Stomach smooth muscle (tissue), 2 donors: ENCODE measurements around the gene CIAO1.
"Not testable (repeated sequence)": the region's sequence is repeated elsewhere in the genome, so short reads cannot be mapped to it uniquely, and the experiment has no call there.

Experiments
- H3K27ac ChIP-seq: one replicate; pipeline ENCODE4 v1.7.0; 2013; ENCODE audit warnings: mild to moderate bottlenecking, low read length, inconsistent platforms
- H3K27me3 ChIP-seq, 2 donors: one replicate each; pipeline ENCODE4 v1.7.0; 2013; ENCODE audit warnings: low read length in 2 of 2; ENCODE audit not compliant: insufficient read depth in 2 of 2, control insufficient read depth in 1 of 2
- H3K36me3 ChIP-seq, 2 donors: one replicate each; pipeline ENCODE4 v1.7.0; 2013; ENCODE audit warnings: low read length in 2 of 2; ENCODE audit not compliant: control insufficient read depth in 2 of 2, insufficient read depth in 2 of 2
- H3K4me1 ChIP-seq: one replicate; pipeline ENCODE4 v1.7.0; 2013; ENCODE audit warnings: low read length; ENCODE audit not compliant: control insufficient read depth, insufficient read depth
- H3K4me3 ChIP-seq, 2 donors: one replicate each; pipeline ENCODE4 v1.7.0; 2013; ENCODE audit warnings: low read length in 2 of 2
- H3K9ac ChIP-seq, 2 donors: one replicate each; pipeline ENCODE4 v1.7.0; 2013; ENCODE audit warnings: low read length in 2 of 2, mild to moderate bottlenecking in 1 of 2
- H3K9me3 ChIP-seq, 2 donors: one replicate each; pipeline ENCODE4 v1.7.0; 2013; ENCODE audit warnings: low read length in 2 of 2; ENCODE audit not compliant: control insufficient read depth in 2 of 2
- donor health status: healthy.
- donor health status: Pancreatic carcinoma.

Gene CIAO1

DNA sequence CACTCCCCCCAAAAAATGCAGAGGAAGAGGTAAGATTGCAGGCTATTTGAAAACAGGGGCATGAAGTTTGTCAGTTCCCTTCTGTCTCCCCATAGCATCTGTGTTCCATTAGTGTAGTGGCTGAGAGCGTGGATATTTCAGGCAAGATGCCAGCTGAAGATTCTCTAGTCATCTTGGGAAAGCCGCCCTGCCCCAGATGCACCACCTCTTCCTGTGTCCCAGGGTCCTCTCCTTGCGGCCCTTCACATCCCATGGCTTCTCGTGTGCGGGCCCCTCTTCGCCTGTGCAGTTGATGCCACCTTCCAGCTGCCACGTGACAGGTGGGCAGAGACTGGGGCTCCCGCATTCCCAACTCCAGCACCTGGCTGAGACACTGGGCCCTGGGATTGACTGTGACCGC lies 16.4 kb upstream of the CIAO1 start:
- no peak overlapping the region for H3K27ac ChIP-seq
- no peak overlapping the region for H3K4me3 ChIP-seq

DNA sequence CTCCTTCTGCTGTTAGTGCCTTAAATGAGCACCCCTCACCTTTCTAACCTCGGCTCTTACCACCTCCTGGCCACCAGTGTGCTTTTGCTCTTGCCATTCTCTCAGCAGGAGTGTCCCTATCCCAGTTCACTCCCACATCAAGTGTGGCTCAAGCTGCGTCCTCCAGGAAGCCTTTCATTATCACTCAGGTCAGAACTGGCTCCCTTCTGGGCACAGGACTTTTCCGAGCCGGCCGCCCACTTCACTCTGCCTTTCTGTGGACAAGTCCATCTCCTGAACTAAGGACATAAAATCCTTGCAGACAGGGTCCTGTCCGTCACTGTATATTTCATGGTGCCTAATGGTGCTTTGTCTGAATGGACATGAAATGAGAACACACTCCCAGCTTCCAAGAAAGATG lies 15.8 kb upstream of the CIAO1 start:
- Histone ChIP-seq H3K36me3 (peaks cover 30 to 38% of the 10 kb centered on the region in 2 donors), H3K27ac (no peak overlapping the region), H3K27me3 (no peaks in the 10 kb centered on the region), H3K4me3 (no peak overlapping the region), H3K4me1 (peaks cover 20% of the 10 kb centered on the region), H3K9me3 (no peaks in the 10 kb centered on the region), H3K9ac (no peak overlapping the region)

More for the DNA sequence above, 16.4 kb upstream of the CIAO1 start:
- Histone ChIP-seq H3K9me3 (no peaks in the 10 kb centered on the region), H3K9ac (no peak overlapping the region), H3K4me1 (peaks cover 20% of the 10 kb centered on the region), H3K36me3 (peaks cover 25 to 33% of the 10 kb centered on the region in 2 donors), H3K27me3 (no peaks in the 10 kb centered on the region)

- peaks cover 20% of the 10 kb centered on the region for H3K4me1 ChIP-seq
- no peak overlapping the region for H3K9ac ChIP-seq
- no peak overlapping the region for H3K4me3 ChIP-seq
- no peaks in the 10 kb centered on the region for H3K9me3 ChIP-seq
- peaks cover 34 to 40% of the 10 kb centered on the region in 2 donors for H3K36me3 ChIP-seq
- H3K27ac ChIP-seq = no peak overlapping the region
- H3K27me3 ChIP-seq = no peaks in the 10 kb centered on the region
Observed at GRCh38 chr2:96251721-96252292, 14.2 kb upstream of the CIAO1 start.

DNA sequence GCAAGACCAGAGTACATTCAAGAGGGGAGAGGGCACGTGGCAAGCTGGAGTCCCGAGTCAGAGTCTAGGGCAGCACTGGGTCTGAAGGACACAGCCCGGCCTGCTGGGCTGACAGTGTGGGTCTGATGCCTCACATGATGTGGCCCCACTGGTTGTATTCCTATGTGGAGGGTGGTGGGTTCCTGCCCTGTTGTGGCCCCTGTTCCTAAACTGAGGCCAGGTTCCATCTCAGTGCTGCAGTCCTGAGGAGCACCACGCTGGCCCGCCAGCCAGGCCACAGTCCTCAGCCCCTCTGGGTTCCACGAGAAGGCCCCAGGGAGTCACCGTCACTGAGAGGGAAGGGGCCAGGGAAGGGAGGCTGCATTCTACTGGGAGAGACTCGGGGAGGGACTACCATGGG lies 13.5 kb upstream of the CIAO1 start:
- Histone ChIP-seq H3K9ac (no peak overlapping the region), H3K36me3 (peaks cover 34 to 40% of the 10 kb centered on the region in 2 donors), H3K4me1 (peaks cover 20% of the 10 kb centered on the region), H3K27ac (no peak overlapping the region), H3K9me3 (no peaks in the 10 kb centered on the region), H3K27me3 (no peaks in the 10 kb centered on the region), H3K4me3 (no peak overlapping the region)

DNA sequence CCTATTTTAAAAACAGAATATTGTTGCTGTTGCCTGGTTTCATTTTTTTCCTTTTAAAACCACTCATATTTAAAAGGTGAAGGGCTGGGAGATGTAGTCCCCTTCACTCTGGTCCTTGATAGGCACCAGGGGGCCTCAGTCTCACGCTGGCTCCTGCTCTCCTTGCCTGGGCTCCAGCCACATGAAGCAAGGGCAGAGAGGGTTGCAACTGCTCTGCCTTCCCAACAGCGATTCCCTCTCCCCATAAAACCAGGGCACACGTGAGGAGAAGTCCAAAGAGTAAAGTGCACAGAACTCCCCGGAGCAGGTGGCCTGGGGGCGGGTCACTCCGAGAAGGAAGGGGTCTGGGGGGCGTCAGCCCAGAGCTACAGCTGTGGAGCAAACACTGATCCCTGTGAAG lies 13.0 kb upstream of the CIAO1 start:
- Histone ChIP-seq H3K36me3 (peaks cover 34 to 40% of the 10 kb centered on the region in 2 donors), H3K9ac (no peak overlapping the region), H3K4me3 (no peak overlapping the region), H3K27me3 (no peaks in the 10 kb centered on the region), H3K9me3 (no peaks in the 10 kb centered on the region), H3K27ac (no peak overlapping the region), H3K4me1 (peaks cover 22% of the 10 kb centered on the region)

GRCh38 chr2:96254571-96254970 lies 11.5 kb upstream of the CIAO1 start:
- Histone ChIP-seq H3K27me3 (no peaks in the 10 kb centered on the region), H3K9me3 (no peaks in the 10 kb centered on the region), H3K4me3 (no peak overlapping the region), H3K27ac (no peak overlapping the region), H3K9ac (no peak overlapping the region), H3K4me1 (peaks cover 33% of the 10 kb centered on the region), H3K36me3 (peaks cover 38 to 47% of the 10 kb centered on the region in 2 donors)

DNA sequence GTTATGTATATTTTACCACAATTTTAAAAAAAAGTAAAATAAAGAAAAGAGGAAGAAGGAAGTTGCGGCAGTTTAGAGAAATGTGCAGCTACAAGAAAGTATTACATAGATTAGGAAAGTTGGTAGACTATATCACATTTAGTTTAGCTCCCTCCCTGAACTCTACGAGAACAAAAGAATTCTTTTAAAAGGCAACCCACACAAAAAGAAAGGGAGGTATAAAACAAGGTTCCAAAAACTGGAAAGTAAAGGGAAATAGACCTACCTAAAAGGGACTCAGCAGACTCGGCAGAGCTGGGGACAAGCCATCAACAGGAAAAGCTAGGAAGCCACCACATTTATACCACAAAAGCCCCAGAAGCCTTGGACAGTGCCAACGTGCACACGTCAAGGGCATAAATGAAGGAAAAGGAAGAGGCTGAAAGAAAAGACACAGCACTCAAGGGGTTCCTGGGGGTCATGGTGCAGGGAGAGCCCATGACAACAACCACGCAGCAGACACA lies 9.4 kb upstream of the CIAO1 start:
- Histone ChIP-seq H3K27me3 (no peaks in the 10 kb centered on the region), H3K4me1 (peaks cover 43% of the 10 kb centered on the region), H3K36me3 (peaks cover 40 to 47% of the 10 kb centered on the region in 2 donors), H3K9ac (no peak overlapping the region), H3K27ac (no peak overlapping the region), H3K9me3 (no peaks in the 10 kb centered on the region), H3K4me3 (no peak overlapping the region)

DNA sequence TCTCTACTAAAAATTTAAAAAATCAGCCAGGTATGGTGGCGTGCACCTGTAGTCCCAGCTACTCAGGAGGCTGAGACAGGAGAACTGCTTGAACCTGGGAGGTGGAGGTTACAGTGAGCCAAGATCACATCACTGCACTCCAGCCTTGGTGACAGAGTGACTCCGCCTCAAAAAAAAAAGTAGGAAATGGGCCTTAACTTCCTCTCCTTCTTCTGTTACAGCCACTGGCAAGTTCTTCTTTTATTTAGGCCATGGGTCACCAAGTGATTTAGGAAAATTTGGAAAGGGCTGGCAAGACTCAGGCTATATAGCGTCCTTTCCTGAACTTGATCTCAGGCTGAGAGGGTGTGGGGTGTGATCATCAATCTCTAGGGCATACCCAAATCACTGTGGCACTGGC lies 8.3 kb upstream of the CIAO1 start:
- H3K9me3 ChIP-seq, H3K9ac ChIP-seq, H3K4me3 ChIP-seq, H3K27me3 ChIP-seq: not testable (repeated sequence)
- Histone ChIP-seq H3K27ac (peak overlapping the region; percentile 53), H3K36me3 (peaks cover 29 to 37% of the 10 kb centered on the region in 2 donors), H3K4me1 (peaks cover 41% of the 10 kb centered on the region)

- H3K27me3 ChIP-seq = no peaks in the 10 kb centered on the region
- peaks cover 41% of the 10 kb centered on the region for H3K4me1 ChIP-seq
- H3K4me3 ChIP-seq = no peak overlapping the region
- H3K36me3 ChIP-seq = peaks cover 27 to 32% of the 10 kb centered on the region in 2 donors
- peak overlapping the region in 1 of 2 donors; percentile 29 for H3K9ac ChIP-seq
- H3K9me3 ChIP-seq = no peaks in the 10 kb centered on the region
- H3K27ac ChIP-seq = peak overlapping the region; percentile 53
Observed at GRCh38 chr2:96258166-96259022, 7.6 kb upstream of the CIAO1 start.

GRCh38 chr2:96259497-96259921 lies 6.5 kb upstream of the CIAO1 start:
- no peaks in the 10 kb centered on the region for H3K27me3 ChIP-seq
- H3K4me1 ChIP-seq = peaks cover 49% of the 10 kb centered on the region
- peak overlapping the region in 1 of 2 donors; percentile 13 for H3K9ac ChIP-seq
- H3K36me3 ChIP-seq = peaks cover 17 to 24% of the 10 kb centered on the region in 2 donors
- peak overlapping the region; percentile 76 for H3K27ac ChIP-seq
- H3K9me3 ChIP-seq = no peaks in the 10 kb centered on the region
- peak overlapping the region in 1 of 2 donors; percentile 35 for H3K4me3 ChIP-seq
